Smooth muscle cell (in vitro differentiated cells): ENCODE data around the gene UTP20. TPM values are rescaled to one million over a fixed set of nuclear protein-coding genes. Genes with fewer than 3 reads are reported as not detected.

ENCODE experiments used
- DNase-seq: peaks from one replicate; lab custom pipeline; 2025; ENCODE audit not compliant: unreplicated experiment; lab: John Stamatoyannopoulos, UW
- H2AFZ ChIP-seq: fragments of 200-600 bp; sonication (generic); 2 replicates; pipeline ENCODE4 v1.6.0; 2016; ENCODE audit warnings: antibody characterized with exemption, low read depth, mild to moderate bottlenecking
- H3F3A ChIP-seq: fragments of 200-600 bp; sonication (generic); 2 replicates; pipeline ENCODE4 v1.6.0; 2017; ENCODE audit warnings: antibody characterized with exemption, low read depth
- H3K27ac ChIP-seq: fragments of 200-600 bp; sonication (generic); 2 replicates; pipeline ENCODE4 v1.5.1; 2016; ENCODE audit warnings: low read depth, mild to moderate bottlenecking
- H3K27me3 ChIP-seq: fragments of 200-600 bp; sonication (generic); 2 replicates; pipeline ENCODE4 v1.6.1; 2016; ENCODE audit warnings: low read depth, mild to moderate bottlenecking
- H3K36me3 ChIP-seq: fragments of 200-600 bp; sonication (generic); 2 replicates; pipeline ENCODE4 v1.5.1; 2016; ENCODE audit warnings: low read depth
- H3K4me1 ChIP-seq: fragments of 200-600 bp; sonication (generic); 2 replicates; pipeline ENCODE4 v1.5.1; 2016; ENCODE audit warnings: low read depth
- H3K4me2 ChIP-seq: fragments of 200-600 bp; sonication (generic); 2 replicates; pipeline ENCODE4 v1.6.0; 2016; ENCODE audit warnings: mild to moderate bottlenecking
- H3K4me3 ChIP-seq: fragments of 200-600 bp; sonication (generic); 2 replicates; pipeline ENCODE4 v1.5.1; 2016; ENCODE audit warnings: mild to moderate bottlenecking
- H3K79me2 ChIP-seq: fragments of 200-600 bp; sonication (generic); 2 replicates; pipeline ENCODE4 v1.6.0; 2016; ENCODE audit warnings: low read depth, mild to moderate bottlenecking
- H3K9ac ChIP-seq: fragments of 200-600 bp; sonication (generic); 2 replicates; pipeline ENCODE4 v1.6.0; 2016; ENCODE audit warnings: low read depth
- H3K9me3 ChIP-seq: fragments of 200-600 bp; sonication (generic); replicated peaks from 2 replicates; pipeline ENCODE4 v1.5.1; 2016; ENCODE audit warnings: low read depth
- H4K20me1 ChIP-seq: fragments of 200-600 bp; sonication (generic); 2 replicates; pipeline ENCODE4 v1.6.0; 2016; ENCODE audit warnings: low read depth
- CTCF ChIP-seq: fragments of 200-600 bp; sonication (generic); IDR thresholded peaks from 2 replicates; pipeline ENCODE4 v1.5.1; 2017; ENCODE audit warnings: borderline replicate concordance, mild to moderate bottlenecking, antibody characterized with exemption; ENCODE audit not compliant: insufficient read depth, poor library complexity, severe bottlenecking
- WGBS: methylation state at CpG from one replicate; pipeline ENCODE4 v1.1.7; 2016; ENCODE audit warnings: low lambda C conversion rate; 5-methylcytosine and 5-hydroxymethylcytosine counted together
- polyA plus RNA-seq: library from polyadenylated mRNA; unstranded; fragments of >200 nt; fragmentation: Nextera tagmentation; extraction: Ambion mirVana; gene quantifications from 2 replicates; pipeline ENCODE4 v1.2.1, GENCODE V29; 2016
- total RNA-seq: library from RNA; depleted of rRNA; stranded (reverse); fragments of >200 nt; gene quantifications from 2 replicates; pipeline ENCODE4 v1.2.3, GENCODE V29; 2014

UTP20 gene
- total and polyA plus RNA-seq, 2 experiments from 2014 or later: 1.7 to 11.9 TPM

DNA sequence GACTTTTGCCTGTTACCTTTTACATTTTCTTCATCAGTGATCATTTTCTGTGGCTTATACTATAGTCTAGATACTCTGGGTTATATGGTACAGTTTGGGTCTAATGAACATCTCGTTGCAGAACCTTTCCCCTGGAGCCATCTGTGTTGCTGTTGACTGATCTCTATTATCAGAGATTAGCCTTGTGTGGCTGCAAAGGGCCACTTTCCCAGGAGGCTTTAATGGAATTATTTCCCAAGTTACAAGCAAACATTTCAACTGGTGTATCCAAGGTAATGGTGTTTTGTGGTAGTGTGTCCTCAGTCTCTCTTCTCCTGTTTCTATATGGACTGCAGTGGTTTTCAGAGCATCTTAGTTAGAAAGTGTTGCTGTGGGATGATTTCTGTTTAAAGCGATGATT, 25.9 kb downstream of the UTP20 start:
- Histone ChIP-seq H3K36me3 (peaks cover 13% of the 10 kb centered on the region), H3F3A (no peaks in the 10 kb centered on the region), H3K4me1 (no peaks in the 10 kb centered on the region), H3K9ac (no peak overlapping the region), H2AFZ (no peak overlapping the region), H3K27ac (no peak overlapping the region), H3K79me2 (no peaks in the 10 kb centered on the region), H3K9me3 (no peaks in the 10 kb centered on the region), H3K4me2 (no peak overlapping the region), H3K4me3 (no peak overlapping the region), H3K27me3 (no peaks in the 10 kb centered on the region), H4K20me1 (no peaks in the 10 kb centered on the region)
- WGBS: 95% methylated on average over 2 of the region's 2 CpGs
- no peak for DNase-seq
- TF ChIP-seq CTCF: no peak

GRCh38 chr12:101322480-101322879, 42.6 kb downstream of the UTP20 start:
- H3K4me3 ChIP-seq: no peak overlapping the region
- no peaks in the 10 kb centered on the region for H3F3A ChIP-seq
- no peaks in the 10 kb centered on the region for H4K20me1 ChIP-seq
- H3K79me2 ChIP-seq: no peaks in the 10 kb centered on the region
- H3K4me2 ChIP-seq: no peak overlapping the region
- DNase-seq: no peak
- no peak overlapping the region for H3K9ac ChIP-seq
- H2AFZ ChIP-seq: no peak overlapping the region
- TF ChIP-seq CTCF: no peak
- no peak overlapping the region for H3K27ac ChIP-seq
- H3K4me1 ChIP-seq: no peaks in the 10 kb centered on the region
- no peaks in the 10 kb centered on the region for H3K9me3 ChIP-seq
- no peaks in the 10 kb centered on the region for H3K27me3 ChIP-seq
- H3K36me3 ChIP-seq: peaks cover 25% of the 10 kb centered on the region

- WGBS: 97% methylated on average over 1 of the region's 1 CpG
- Histone ChIP-seq H3K4me1 (no peaks in the 10 kb centered on the region), H3K9ac (no peak overlapping the region), H4K20me1 (no peaks in the 10 kb centered on the region), H3K9me3 (no peaks in the 10 kb centered on the region), H3K36me3 (peaks cover 22% of the 10 kb centered on the region), H3F3A (no peaks in the 10 kb centered on the region), H2AFZ (no peak overlapping the region), H3K4me3 (no peak overlapping the region), H3K4me2 (no peak overlapping the region), H3K27ac (no peak overlapping the region), H3K79me2 (no peaks in the 10 kb centered on the region), H3K27me3 (no peaks in the 10 kb centered on the region)
- no peak for TF ChIP-seq CTCF
- no peak for DNase-seq
These were observed 43.4 kb downstream of the UTP20 start for GRCh38 chr12:101323255-101323654.

DNA sequence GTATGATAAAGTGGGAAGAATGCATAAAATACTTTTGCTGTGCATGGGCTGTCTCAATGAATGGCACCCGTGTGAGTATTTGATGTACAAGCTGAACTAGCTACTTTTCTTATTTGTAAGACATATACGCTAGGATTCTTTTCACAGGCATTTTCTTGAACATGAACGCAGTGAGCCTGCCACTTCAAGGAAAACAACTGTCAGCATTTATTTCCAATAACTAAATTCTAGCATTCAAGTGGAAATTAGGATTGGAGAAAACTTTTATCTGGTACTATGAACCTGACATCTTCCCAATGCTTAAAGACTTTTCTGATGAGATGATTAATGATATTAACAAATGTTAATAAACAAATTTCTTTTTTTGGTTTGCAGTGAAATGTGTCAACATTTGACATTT, 45.7 kb downstream of the UTP20 start:
- Histone ChIP-seq H3K4me2 (no peak overlapping the region), H3F3A (no peaks in the 10 kb centered on the region), H3K27ac (no peak overlapping the region), H4K20me1 (no peaks in the 10 kb centered on the region), H3K27me3 (no peaks in the 10 kb centered on the region), H3K9ac (no peak overlapping the region), H3K4me3 (no peak overlapping the region), H3K9me3 (no peaks in the 10 kb centered on the region), H3K79me2 (no peaks in the 10 kb centered on the region), H3K36me3 (peaks cover 25% of the 10 kb centered on the region), H2AFZ (no peak overlapping the region), H3K4me1 (no peaks in the 10 kb centered on the region)
- no peak for TF ChIP-seq CTCF
- 94% methylated on average over 3 of the region's 3 CpGs for WGBS
- no peak for DNase-seq
